Caco-2 (cell line): ENCODE results near the gene RAB9B. TPM values are rescaled to one million over a fixed set of nuclear protein-coding genes. Genes with fewer than 3 reads are reported as not detected.
"Not testable (repeated sequence)": the region's sequence is repeated elsewhere in the genome, so short reads cannot be mapped to it uniquely, and the experiment has no call there.

ENCODE experiments used
- BruUV-seq: library from RNA; stranded (reverse); fragments of 400-500 nt; replicated peaks from 2 replicates; lab custom pipeline; 2021; lab: Mats Ljungman, UMichigan
- CTCF ChIA-PET: fragments of 300-600 bp; sonication (Branson Sonifier 250); formaldehyde crosslinking; loops from one replicate; lab custom pipeline; 2022; ENCODE audit warnings: antibody characterized with exemption; lab: Charles Lee
- POLR2A ChIA-PET: fragments of 300-600 bp; sonication (Branson Sonifier 250); formaldehyde crosslinking; loops from one replicate; lab custom pipeline; 2022; ENCODE audit warnings: antibody characterized with exemption; lab: Charles Lee
- DNase-seq, 2 experiments: peaks; one replicate each; pipeline versions ENCODE4 v3.0.0 to v3.0.0-alpha.2; 2020 to 2022
- H3K27me3 ChIP-seq: replicated peaks from 2 replicates; pipeline ENCODE4 v1.6.0; 2011; ENCODE audit warnings: low read length; ENCODE audit not compliant: control insufficient read depth, insufficient read depth
- H3K36me3 ChIP-seq: 2 replicates; pipeline ENCODE4 v1.5.1; 2011; ENCODE audit warnings: low read length; ENCODE audit not compliant: control insufficient read depth, insufficient read depth
- H3K4me1 ChIP-seq: fragments of 250-450 bp; sonication (Bioruptor Pico); 2 replicates; pipeline ENCODE4 v1.5.1; 2020; ENCODE audit warnings: mild to moderate bottlenecking
- H3K4me3 ChIP-seq: 2 replicates; pipeline ENCODE4 v1.5.1; 2011; ENCODE audit warnings: low read depth, mild to moderate bottlenecking, control low read depth, low read length
- H3K9me3 ChIP-seq: fragments of 250-450 bp; sonication (Bioruptor Pico); 2 replicates; pipeline ENCODE4 v1.5.1; 2020; ENCODE audit warnings: mild to moderate bottlenecking, moderate library complexity
- H3K27ac Mint-ChIP-seq: one replicate; pipeline ENCODE4 v1.8.0; 2022; ENCODE audit warnings: mixed read lengths; ENCODE audit not compliant: unreplicated experiment
- H3K27me3 Mint-ChIP-seq: one replicate; pipeline ENCODE4 v1.8.0; 2022; ENCODE audit warnings: mixed read lengths; ENCODE audit not compliant: insufficient read depth, unreplicated experiment
- H3K36me3 Mint-ChIP-seq: one replicate; pipeline ENCODE4 v1.8.0; 2022; ENCODE audit warnings: mild to moderate bottlenecking, mixed read lengths; ENCODE audit not compliant: insufficient read depth, unreplicated experiment
- H3K4me1 Mint-ChIP-seq: one replicate; pipeline ENCODE4 v1.8.0; 2022; ENCODE audit warnings: low read depth, mixed read lengths; ENCODE audit not compliant: unreplicated experiment
- H3K4me3 Mint-ChIP-seq: one replicate; pipeline ENCODE4 v1.8.0; 2022; ENCODE audit warnings: mild to moderate bottlenecking, moderate library complexity, mixed read lengths; ENCODE audit not compliant: unreplicated experiment
- H3K9me3 Mint-ChIP-seq: one replicate; pipeline ENCODE4 v1.8.0; 2022; ENCODE audit warnings: mixed read lengths; ENCODE audit not compliant: unreplicated experiment
- CTCF ChIP-seq, 2 experiments: fragments of 200-600 bp in 1 of 2; IDR thresholded peaks; 1 replicate in 1 of 2; 2 replicates in 1 of 2; pipeline versions ENCODE4 v1.5.1 to v1.8.0; 2011 to 2022; ENCODE audit warnings: antibody characterized with exemption in 1 of 2, control low read depth in 1 of 2, inconsistent platforms in 1 of 2, low read depth in 1 of 2, low read length in 1 of 2, mild to moderate bottlenecking in 1 of 2, moderate library complexity in 1 of 2; ENCODE audit not compliant: insufficient read depth in 1 of 2, severe bottlenecking in 1 of 2, unreplicated experiment in 1 of 2
- intact Hi-C: fragments of 100-400 bp; cut with micrococcal nuclease; formaldehyde crosslinking; loops from one replicate; pipeline ENCODE4 v1.10.0; 2022; ENCODE audit not compliant: unreplicated experiment
- total RNA-seq: library from RNA; stranded (reverse); gene quantifications from 2 replicates; pipeline ENCODE4 v1.2.3, GENCODE V29; 2022

The RAB9B gene
- total RNA-seq, 1 experiment from 2014 or later: 1.6 TPM

GRCh38 chrX:103825881-103826280, 6.2 kb downstream of the RAB9B start:
- Histone ChIP-seq H3K9me3 (no peaks in the 10 kb centered on the region), H3K4me1 (no peaks in the 10 kb centered on the region), H3K36me3 (no peaks in the 10 kb centered on the region), H3K27me3 (no peaks in the 10 kb centered on the region), H3K4me3 (no peak overlapping the region)
- ChIA-PET POLR2A (no interaction called here), CTCF (no interaction called here)
- Mint-ChIP-seq H3K27ac (no peak overlapping the region), H3K4me3 (no peak overlapping the region), H3K27me3 (no peaks in the 10 kb centered on the region), H3K4me1 (peaks cover 6% of the 10 kb centered on the region), H3K9me3 (no peaks in the 10 kb centered on the region), H3K36me3 (no peaks in the 10 kb centered on the region)
- TF ChIP-seq CTCF (IDR thresholded peaks at IDR 0.05; ENCODE audit: insufficient read depth in 1 of 2, low read depth in 1 of 2, low read length in 1 of 2, severe bottlenecking in 1 of 2, unreplicated experiment in 1 of 2): no peak
- intact Hi-C loops: no loop called here
- BruUV-seq: no TSS peak
- DNase-seq: no peak

- DNase-seq: no peak
- ChIA-PET POLR2A (no interaction called here), CTCF (no interaction called here)
- H3K27ac Mint-ChIP-seq: no peak overlapping the region
- no peaks in the 10 kb centered on the region for H3K4me1 Mint-ChIP-seq
- TF ChIP-seq CTCF (IDR thresholded peaks at IDR 0.05; ENCODE audit: insufficient read depth in 1 of 2, low read depth in 1 of 2, low read length in 1 of 2, severe bottlenecking in 1 of 2, unreplicated experiment in 1 of 2): no peak
- H3K27me3 ChIP-seq: no peaks in the 10 kb centered on the region
- no peaks in the 10 kb centered on the region for H3K36me3 Mint-ChIP-seq
- H3K4me1 ChIP-seq: no peaks in the 10 kb centered on the region
- intact Hi-C loops: no loop called here
- H3K4me3 ChIP-seq: no peak overlapping the region
- no peaks in the 10 kb centered on the region for H3K9me3 ChIP-seq
- H3K9me3 Mint-ChIP-seq: no peaks in the 10 kb centered on the region
- H3K4me3 Mint-ChIP-seq: no peak overlapping the region
- H3K27me3 Mint-ChIP-seq: no peaks in the 10 kb centered on the region
- H3K36me3 ChIP-seq: no peaks in the 10 kb centered on the region
- BruUV-seq: no TSS peak
Observed at GRCh38 chrX:103823591-103823990, 8.5 kb downstream of the RAB9B start.

- POLR2A ChIA-PET, intact Hi-C loops, H3K4me1 ChIP-seq, H3K9me3 Mint-ChIP-seq, H3K36me3 Mint-ChIP-seq, H3K36me3 ChIP-seq, H3K4me3 Mint-ChIP-seq, CTCF ChIA-PET, BruUV-seq, H3K27me3 Mint-ChIP-seq, H3K4me3 ChIP-seq, H3K9me3 ChIP-seq, H3K27me3 ChIP-seq, H3K27ac Mint-ChIP-seq, H3K4me1 Mint-ChIP-seq, DNase-seq: not testable (repeated sequence)
Observed at GRCh38 chrX:103820802-103821201, 11.3 kb downstream of the RAB9B start.
